Renal pelvis (tissue), 4 donors: ENCODE results near the gene HMCES. TPM values are rescaled to one million over a fixed set of nuclear protein-coding genes. Genes with fewer than 3 reads are reported as not detected.
"Not testable (repeated sequence)": the region's sequence is repeated elsewhere in the genome, so short reads cannot be mapped to it uniquely, and the experiment has no call there.

ENCODE experiments used
- DNase-seq: peaks from one replicate; pipeline ENCODE4 v3.0.0-alpha.2; 2013
- polyA plus RNA-seq, 3 donors: library from polyadenylated mRNA; unstranded; fragments of 120-200 nt; gene quantifications; one replicate each; pipeline ENCODE4 v1.2.1, GENCODE V29; 2013; ENCODE audit not compliant: insufficient read length in 3 of 3

Gene HMCES
- polyA plus RNA-seq, 3 donors = 49.4 to 57.1 (median 50.2) TPM

DNA sequence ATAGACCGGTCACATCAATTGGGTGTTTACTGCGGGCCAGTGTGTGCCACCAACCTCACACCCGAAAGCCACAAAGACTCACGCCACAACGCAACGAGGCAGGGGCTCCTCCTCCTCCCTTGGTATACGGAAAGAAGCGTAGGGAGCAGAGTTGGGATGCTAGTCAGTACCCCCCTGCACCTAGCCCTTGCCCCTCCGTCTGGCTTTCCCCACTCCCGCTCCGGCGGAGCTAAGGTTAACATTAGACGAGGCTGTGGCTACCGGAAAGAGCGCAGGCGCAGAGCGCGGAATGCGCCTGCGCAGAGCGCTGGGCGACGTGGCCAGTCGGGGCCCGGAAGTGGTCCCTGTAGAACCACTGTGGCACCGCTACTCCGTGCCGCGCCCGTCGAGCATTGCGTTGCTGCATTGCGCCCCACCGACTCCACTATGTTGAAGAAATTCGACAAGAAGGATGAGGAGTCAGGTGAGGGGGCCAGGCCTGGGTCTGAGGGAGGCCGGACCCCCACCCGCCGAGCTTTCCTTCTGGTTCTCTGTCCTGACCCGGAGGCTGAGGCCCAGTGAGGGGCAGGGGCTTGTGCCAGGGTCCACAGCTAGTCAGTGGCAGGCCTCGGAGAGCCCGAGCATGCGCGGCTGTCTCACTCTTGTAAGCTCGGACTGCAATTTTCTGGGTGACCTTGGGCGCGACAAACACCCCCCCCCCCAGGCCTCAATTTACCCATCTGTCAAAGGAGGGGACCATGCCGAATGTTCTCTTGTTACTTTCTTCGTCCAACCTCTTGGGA lies 29.2 kb upstream of the HMCES start, which contains the start of gene COPG1:
COPG1 (plus strand) TSS at position 323 of the 782 bp plus-strand sequence; CDS start at position 427, 104 bp downstream.
- DNase-seq = peak; percentile 89

DNA sequence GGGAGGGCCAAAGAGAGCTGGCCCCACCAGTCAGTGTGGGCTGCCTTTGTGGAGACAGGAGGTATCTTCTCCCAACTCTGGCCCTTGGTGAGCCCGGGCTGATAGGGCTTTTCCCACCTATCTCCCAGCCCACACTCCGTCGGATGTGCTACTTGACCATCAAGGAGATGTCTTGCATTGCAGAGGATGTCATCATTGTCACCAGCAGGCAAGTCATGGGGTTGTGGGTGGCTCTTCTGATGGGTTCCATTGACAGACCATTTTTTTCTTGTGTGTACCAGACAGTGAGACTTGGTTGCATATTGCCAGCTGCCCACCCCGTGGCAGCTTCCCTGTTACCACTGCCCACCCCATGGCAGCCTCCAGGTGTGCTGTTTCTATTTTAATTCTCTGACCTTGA lies 25.9 kb upstream of the HMCES start:
- no peak for DNase-seq

DNA sequence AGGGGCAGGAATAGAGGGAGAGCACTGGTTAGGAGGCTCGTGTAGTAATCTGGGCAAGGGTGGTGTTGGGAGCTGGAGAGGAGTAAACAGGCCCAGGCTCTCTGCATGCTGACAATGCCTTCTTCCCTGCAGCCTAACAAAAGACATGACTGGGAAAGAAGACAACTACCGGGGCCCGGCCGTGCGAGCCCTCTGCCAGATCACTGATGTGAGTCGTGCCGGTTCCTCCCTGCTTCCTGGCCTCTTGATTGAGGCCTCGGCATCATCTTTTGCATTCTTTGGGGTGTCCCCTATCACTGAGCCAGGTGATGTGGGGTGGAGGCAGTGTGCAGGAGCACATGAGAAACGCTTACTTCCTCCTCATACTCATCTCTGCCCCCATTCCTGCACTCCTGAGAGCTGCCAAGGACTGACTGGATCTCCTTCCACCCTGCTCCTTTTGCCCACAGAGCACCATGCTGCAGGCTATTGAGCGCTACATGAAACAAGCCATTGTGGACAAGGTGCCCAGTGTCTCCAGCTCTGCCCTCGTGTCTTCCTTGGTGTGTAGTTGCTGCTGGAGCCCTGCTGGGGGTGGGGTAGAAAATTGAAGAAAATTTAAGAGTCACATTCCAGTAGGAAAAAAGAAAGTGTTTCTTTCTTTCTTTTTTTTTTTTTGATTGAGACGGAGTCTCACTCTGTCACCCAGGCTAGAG lies 24.0 kb upstream of the HMCES start:
- DNase-seq = no peak

DNA sequence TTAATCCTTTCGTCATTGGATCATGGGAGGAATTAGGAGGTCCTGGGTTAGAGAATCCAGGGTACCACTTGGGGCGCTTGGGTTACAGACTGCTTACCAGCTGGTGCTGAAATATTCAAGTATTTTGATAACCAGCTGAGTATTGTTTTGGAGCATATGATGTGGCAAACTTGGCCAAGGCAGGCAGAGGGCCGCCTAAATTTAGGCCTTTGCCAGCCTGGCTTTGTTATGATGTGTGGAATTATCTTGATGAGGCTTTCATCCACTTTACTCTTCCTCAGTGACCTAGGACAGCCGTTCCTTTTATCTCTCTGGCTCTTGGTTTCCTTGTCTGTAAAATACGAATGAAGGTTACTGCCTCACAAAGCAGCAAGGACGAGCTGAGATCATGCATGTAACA lies 22.4 kb upstream of the HMCES start:
- no peak for DNase-seq

DNA sequence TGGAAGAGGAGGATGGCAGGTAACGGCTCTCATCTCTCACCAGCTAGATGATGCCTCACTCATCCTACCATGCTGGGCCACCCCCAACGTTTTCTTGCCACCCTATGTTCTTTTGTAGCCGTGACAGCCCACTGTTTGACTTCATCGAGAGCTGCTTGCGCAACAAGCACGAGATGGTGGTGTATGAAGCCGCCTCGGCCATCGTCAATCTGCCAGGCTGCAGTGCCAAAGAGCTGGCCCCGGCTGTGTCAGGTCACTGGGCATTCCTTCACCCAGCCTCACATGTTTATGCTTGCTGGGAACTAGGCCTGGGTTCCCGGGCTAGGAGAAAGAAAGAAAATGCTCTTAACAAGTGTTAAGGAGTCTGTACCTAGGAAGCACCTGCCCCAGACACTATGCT lies 21.1 kb upstream of the HMCES start:
- DNase-seq = no peak

DNA sequence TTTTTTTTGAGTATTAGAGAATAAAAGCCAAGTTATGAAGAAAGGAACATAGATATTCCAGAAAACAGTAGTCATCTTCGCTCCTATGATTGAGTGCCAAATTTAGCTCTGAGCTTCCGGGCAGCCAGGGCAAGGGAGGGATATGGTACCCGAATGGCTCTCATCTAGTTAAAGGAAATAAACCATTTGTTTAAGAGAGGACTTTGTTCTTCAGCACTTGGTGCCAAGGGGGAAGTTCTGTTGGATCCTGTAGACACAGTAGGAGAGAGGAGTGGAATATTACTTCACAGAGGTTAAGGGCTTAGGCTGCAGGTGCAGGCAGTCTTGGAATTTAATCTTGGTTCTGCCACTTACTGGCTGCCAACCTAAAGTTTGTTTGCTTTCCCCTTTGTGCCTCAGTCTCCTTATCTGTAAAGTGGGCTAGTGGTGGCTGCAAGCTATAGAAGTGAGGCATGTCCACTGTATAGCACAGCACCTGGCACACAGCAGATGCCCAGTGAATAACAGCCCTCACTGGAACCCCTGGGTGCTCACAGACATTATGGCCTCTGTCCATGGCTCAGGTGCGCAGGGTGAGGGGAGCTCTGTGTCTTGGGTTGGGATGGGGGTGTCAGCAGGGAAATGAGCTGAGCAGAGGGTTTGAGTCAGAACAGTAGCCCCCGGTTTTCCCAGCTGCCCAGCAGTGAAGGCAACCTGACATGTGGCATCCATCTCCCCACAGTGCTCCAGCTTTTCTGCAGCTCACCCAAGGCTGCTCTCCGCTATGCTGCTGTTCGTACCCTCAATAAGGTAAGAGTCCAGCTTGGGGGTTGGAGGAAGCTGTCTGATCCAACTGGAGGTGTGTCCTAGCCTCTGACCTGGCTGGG lies 18.8 kb upstream of the HMCES start:
- DNase-seq = no peak

DNA sequence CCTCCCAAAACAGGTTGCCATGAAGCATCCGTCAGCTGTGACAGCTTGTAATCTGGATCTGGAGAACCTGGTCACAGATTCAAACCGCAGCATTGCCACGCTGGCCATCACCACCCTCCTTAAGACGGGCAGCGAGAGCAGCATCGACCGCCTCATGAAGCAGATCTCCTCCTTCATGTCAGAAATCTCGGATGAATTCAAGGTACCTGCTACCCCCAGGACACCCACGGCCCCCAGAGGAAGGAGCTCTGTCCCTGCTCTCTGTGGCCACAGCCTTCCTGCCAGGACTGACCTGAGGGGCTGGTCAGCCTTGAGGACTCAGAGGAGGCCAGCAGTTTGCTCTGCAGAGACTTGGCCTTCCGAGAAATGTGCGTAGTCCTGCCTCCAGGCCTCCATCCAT lies 18.1 kb upstream of the HMCES start:
- no peak for DNase-seq

DNA sequence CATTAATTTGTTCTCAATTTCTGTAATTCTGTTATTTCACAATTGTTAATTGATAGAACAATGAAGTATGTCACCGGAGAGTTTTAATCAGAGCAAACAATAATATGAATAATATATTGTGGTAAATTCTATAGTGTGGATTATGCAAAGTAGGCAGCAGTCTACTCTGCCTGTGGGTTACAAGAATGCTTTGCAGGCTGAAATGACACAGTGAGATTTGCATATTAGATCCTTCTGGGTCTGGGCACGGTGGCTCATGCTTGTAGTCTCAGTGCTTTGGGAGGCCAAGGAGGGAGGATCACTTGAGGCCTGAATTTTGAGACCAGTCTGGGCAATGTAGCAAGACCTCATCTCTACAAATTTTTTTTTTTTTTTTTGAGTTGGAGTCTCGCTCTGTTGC lies 16.8 kb upstream of the HMCES start:
- no peak for DNase-seq

DNA sequence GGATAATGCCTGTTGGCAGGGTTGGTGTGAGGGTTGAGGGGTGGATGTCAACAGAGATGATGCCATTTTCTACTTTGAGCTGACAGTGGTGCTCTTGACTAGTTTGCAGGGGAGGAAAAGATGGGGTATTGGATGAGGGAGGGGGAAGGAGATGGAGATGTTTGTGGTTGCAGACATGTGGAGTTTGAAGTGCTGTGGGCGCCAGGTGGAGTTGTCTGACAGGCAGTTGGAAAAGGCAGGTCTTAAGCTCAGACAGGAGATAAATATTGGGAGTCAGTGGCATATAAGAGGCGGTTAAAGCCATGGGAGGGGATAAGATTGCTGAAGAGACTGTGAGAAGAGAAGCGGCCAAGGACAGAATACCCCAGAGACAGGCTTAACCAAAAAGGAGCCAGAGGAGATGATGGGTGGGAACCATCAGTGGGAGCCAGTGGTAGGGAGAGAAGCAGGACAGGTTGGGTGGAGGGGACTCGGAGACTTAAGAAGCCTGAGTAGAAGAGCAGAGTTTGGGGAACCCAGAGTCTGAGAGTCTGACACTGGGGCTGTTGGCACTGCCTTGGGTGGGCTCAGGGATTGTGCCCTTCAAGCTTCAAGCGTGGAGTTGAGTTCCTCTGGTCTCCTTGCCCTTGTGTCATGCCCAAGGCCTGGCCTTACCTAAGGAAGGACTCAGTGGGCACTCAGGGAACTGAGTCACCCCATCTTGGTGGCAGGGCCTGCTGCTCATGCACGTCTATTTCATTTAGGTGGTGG lies 15.3 kb upstream of the HMCES start:
- DNase-seq = no peak

DNA sequence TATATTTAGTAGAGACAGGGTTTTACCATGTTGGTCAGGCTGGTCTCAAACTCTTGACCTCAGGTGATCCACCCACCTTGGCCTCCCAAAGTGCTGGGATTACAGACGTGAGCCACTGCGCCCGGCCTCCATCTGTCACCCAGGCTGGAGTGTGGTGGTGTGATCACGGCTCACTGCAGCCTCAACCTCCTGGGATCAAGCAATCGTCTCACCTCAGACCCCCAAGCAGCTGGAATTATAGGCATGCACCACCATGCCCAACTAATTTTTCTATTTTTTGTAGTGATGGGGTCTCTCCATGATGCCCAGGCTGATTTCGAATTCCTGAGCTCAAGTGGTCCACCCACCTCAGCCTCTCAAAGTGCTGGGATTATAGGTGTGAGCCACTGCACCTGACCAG lies 13.7 kb upstream of the HMCES start:
- not testable (repeated sequence) for DNase-seq

DNA sequence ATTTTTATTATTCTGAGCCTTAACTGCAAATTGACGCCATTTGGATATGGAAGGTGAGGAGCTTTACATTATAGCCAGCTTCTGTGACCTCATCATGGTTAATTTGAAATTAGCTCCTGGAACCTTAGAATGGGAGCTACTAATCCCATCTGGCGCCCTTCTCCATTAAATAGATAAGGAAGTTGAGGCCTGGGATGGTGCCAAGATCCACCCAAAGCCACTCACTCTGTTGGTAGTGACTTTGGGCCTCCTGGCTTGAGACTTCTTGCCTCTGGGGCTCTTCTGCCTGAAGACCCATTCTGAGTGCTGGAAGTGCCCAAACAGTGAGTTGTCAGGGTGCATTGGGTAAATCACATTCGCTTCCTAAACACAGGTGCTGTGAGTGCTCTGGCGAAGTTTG lies 12.0 kb upstream of the HMCES start:
- DNase-seq = no peak

DNA sequence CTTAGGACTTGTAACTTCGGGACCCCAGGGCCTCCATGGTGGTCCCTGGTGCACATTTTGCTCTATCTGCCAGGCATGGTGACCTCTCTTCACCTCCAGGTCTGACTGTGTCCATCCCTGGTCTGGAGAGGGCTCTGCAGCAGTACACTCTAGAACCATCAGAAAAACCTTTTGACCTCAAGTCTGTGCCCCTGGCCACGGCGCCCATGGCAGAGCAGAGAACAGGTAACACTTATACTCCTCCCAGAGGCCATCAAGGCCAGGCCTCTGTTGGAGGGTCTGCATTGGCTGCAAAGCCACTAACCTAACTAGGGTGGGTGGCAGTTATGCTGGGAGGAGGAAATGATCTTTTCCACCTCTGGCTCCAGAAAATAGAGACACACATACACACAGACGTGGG lies 10.3 kb upstream of the HMCES start:
- DNase-seq = no peak

DNA sequence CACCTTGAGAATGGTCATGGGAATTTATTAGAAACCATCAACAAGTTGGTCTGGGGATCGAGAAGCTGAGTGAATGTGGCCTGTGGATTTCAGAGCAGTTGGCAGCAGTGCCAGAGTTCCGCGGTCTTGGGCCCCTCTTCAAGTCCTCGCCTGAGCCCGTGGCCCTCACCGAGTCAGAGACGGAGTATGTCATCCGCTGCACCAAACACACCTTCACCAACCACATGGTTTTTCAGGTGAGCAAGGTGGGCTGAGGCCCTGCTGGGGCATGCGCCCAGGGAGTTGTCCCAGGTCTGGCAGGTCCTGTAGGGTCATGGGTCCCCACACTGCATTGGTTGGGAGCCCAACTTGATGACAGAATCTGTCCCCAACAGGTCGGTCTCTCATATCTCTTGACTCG lies 7.0 kb upstream of the HMCES start:
- no peak for DNase-seq

DNA sequence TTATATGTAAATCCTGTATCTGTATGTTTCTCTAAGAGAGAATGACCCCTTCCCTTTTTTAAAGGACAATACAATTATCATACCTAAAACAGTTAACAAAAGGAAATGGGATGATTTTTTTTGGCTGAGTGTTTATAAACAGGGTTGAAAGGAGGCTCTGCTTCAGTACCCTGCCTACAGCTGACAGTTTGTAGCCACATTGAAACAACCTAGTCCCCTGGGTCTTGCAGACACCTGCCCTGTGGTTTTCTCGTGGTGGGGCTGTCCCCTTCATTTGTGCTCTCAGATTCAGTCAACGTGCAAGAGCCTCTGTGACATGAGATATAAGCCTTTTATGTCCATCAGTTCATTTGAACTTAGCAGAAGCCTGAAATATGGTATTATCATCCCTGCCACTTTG lies 2.3 kb upstream of the HMCES start:
- no peak for DNase-seq

DNA sequence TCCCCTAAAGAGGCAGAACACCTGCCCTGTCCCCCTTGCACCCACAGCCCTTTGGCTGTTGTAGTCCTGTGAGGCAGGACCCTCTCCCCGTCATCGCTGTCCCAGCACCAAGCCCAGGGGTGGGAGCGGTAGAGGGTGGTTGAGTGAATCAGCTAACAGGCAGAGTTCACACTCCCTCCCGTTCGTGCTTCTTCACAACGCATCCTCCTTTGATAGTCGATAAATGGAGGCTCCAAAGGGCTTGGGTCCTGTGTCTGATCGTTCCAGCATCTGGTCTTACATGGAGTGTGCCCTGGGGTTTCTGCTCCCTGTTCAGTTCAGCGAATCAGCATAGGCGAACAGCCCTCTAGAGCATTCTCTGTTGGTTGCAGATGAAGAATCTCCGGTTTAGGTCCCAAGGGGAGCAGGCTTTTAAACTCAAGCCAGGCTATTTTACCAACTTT lies 820 bp upstream of the HMCES start:
- peak; percentile 17 for DNase-seq

DNA sequence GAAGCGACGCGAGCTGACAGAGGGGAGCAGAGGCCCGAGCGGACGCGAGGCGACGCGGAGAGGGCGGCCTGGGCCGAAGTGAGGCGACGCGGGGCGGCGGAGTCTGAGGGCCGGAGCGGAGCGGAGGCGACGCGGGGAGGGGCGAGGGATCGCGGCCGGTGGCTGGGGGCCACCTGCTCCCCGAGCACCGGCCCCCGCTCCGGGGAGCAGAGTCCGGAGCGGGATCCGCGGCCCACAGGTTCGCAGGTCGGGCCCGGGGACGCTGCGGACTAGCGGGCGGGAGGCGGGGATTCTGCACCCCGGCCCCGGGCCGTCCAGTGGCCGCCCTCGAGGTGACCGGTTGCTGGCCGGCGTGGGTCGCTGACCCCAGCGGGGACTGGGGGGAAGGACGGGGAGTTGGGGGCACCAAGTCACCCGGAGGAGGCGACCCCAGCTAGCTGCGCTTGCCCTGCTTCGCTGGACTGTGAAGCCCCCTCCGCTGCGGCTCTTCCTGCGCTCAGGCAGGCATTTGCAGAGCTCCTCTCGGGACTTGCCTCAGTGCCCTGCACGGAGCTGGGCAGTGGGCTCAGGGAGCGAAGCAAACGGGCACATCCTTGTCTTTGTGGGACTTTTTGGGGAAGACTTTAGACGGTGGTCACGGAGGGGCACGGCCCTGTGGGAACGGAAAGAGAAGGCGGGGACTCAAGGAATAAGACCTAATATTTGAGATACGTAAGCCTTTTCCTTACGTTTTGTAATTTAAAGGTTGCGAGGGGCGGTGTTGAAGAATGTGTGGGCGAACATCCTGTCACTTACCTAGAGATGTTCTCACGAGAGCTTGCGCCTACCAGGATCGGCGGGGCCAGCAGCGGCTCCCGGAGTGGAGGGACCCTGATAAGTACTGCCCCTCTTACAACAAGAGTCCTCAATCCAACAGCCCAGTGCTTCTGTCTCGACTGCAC lies 566 bp downstream of the HMCES start:
- DNase-seq = peak; percentile 64

DNA sequence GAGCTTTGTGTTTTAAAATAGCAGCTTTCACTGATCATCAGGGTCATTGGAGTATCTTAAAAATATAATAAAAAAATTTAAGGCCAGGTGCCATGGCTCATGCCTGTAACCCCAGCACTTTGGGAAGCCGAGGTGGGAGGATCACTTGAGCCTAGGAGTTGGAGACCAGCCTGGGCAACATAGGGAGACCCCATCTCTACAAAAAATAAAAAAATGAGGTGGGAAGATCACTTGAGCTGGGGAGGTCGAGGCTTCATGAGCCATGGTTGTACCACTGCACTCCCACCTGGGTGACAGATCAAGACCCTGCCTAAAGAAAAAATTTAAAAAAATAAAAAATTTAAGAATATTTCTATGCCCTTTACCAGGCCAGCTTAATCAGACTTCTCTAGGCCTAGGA lies 1.5 kb downstream of the HMCES start:
- DNase-seq = no peak

DNA sequence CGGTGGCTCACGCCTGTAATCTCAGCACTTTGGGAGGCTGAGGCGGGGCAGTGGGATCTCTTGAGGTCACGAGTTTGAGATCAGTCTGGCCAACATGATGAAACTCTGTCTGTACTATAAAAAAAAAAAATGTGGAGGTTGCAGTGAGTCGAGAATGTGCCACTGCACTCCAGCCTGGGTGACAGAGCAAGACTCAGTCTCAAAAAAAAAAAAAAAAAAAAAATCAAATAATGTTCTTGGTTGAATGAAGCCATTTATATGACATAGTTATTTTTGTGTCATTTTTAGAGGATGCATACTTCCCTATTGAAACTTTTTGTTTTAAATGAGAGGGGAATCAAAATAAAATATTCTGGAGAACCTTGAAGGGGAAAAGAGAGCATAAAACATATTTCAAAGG lies 3.1 kb downstream of the HMCES start:
- no peak for DNase-seq

DNA sequence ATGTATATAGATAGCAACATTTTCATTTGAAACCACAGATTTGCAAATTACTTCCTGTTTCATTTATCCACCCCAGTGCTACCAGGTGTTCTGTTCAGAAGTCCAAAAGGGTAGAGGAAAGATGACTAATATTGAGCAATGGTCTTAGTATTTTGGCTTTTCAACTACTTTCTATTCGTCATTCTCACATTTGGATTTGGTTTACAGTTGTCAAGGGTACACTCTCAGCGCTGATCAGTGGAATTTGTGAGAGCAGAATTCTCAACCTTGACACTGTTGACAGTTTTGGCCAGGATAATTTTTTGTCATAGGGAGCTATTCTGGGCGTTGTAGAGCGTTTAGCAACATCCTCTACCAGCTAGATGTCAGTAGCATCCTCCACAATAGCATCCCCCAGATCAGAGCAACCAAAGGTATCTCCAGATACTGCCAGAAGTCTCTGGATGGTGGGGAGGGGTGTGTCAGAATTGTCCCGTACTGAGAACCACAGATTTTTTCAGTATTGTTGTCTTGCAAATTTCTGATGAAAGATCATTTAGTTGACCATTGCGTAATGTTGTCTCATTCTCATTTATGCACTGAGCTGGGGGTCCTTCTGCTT lies 4.2 kb downstream of the HMCES start:
- no peak for DNase-seq

DNA sequence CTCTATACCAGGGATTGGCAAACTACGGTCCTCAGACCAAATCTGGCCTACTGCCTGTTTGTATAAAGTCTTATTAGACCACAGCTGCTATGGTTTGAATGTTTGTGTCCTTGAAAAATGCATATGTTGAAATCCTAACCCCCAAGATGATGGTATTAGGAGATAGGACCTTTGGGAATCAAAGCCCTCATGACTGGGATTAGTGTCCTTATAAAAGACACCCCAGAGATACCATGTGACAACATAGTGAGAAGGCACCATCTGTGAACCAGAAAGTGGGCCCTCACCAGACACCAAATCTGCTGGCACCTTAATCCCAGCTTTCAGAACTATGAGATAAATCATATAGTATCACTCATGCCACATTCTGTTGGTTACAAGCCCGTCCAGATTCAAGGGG lies 7.4 kb downstream of the HMCES start:
- DNase-seq = no peak
